GM12873 (cell line): ENCODE data around the gene PRCC.

Experiments used
- CTCF ChIP-seq: IDR thresholded peaks from 2 replicates; pipeline ENCODE4 v1.5.1; 2012; ENCODE audit warnings: low read depth, mild to moderate bottlenecking, moderate library complexity, low read length, control low read depth; ENCODE audit not compliant: insufficient read depth; ENCODE audit errors: missing control alignments

The PRCC gene

GRCh38 chr1:156840898-156841279, 73.6 kb downstream of the PRCC start:
- no peak for TF ChIP-seq CTCF

GRCh38 chr1:156841295-156841855, 74.0 kb downstream of the PRCC start:
- TF ChIP-seq CTCF, result no peak

GRCh38 chr1:156842618-156843300, 75.4 kb downstream of the PRCC start:
- no peak for TF ChIP-seq CTCF

GRCh38 chr1:156844102-156844501, 76.8 kb downstream of the PRCC start:
- TF ChIP-seq CTCF, result no peak

GRCh38 chr1:156844638-156845037, 77.3 kb downstream of the PRCC start:
- no peak for TF ChIP-seq CTCF

GRCh38 chr1:156845055-156845952, 78.0 kb downstream of the PRCC start:
- no peak for TF ChIP-seq CTCF

- no peak for TF ChIP-seq CTCF
Measured at GRCh38 chr1:156845953-156846545, 78.7 kb downstream of the PRCC start.
